Prostate gland (tissue), 2 donors: ENCODE results near the gene ARSG.

Source experiments
- POLR2A ChIP-seq: fragments of 450-650 bp; IDR thresholded peaks from one replicate; pipeline ENCODE4 v1.6.1; 2016; ENCODE audit warnings: antibody characterized with exemption, mild to moderate bottlenecking
- POLR2AphosphoS5 ChIP-seq: sonication (generic); formaldehyde crosslinking; IDR thresholded peaks from one replicate; pipeline ENCODE4 v1.6.1; 2017; ENCODE audit warnings: antibody characterized with exemption
- TF ChIP-seq, protein P1 (sequence below), 4 experiments: fragments of 200-600 bp in 2 of 4; fragments of 450-650 bp in 2 of 4; sonication (generic) in 2 of 4; IDR thresholded peaks; 1 replicate in 3 of 4; 2 replicates in 1 of 4; pipeline ENCODE4 v1.5.1; 2016 to 2019; ENCODE audit warnings: antibody characterized with exemption in 4 of 4, mild to moderate bottlenecking in 2 of 4, moderate library complexity in 2 of 4

DNA sequence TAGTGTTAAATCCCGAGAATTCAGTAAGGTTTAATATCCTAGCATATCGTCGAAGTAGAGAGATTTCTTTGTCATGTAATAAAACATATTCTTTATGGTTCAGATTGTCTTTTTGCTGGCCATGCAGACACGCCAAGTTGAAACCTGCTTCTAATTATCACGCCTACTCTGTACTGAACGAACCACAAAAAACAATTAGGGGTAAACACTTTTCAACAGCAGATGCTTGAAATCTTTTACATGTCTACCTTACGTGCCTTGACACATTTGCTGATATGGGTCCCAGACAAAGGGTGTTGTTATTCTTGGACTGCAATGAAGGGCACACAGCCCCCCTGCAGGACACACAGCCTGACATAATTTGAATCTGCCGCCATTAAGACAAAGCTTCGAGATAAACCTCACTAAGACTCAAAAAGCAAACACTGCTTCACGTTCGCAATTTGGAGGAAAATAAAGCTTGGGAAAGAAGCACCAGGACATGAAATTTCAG lies 152.7 kb downstream of the ARSG start:
- TF ChIP-seq, protein P1, sequence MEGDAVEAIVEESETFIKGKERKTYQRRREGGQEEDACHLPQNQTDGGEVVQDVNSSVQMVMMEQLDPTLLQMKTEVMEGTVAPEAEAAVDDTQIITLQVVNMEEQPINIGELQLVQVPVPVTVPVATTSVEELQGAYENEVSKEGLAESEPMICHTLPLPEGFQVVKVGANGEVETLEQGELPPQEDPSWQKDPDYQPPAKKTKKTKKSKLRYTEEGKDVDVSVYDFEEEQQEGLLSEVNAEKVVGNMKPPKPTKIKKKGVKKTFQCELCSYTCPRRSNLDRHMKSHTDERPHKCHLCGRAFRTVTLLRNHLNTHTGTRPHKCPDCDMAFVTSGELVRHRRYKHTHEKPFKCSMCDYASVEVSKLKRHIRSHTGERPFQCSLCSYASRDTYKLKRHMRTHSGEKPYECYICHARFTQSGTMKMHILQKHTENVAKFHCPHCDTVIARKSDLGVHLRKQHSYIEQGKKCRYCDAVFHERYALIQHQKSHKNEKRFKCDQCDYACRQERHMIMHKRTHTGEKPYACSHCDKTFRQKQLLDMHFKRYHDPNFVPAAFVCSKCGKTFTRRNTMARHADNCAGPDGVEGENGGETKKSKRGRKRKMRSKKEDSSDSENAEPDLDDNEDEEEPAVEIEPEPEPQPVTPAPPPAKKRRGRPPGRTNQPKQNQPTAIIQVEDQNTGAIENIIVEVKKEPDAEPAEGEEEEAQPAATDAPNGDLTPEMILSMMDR (IDR thresholded peaks at IDR 0.05), result no peak
- TF ChIP-seq POLR2A (no peak), POLR2AphosphoS5 (no peak)
